T-helper 1 cell (primary cell): ENCODE results near the gene AMDHD1.
"Not testable (repeated sequence)": the region's sequence is repeated elsewhere in the genome, so short reads cannot be mapped to it uniquely, and the experiment has no call there.

ENCODE experiments used
- DNase-seq, 5 donors: peaks; one replicate each; pipeline ENCODE4 v3.0.0-alpha.2; 2012 to 2020

Gene AMDHD1

DNA sequence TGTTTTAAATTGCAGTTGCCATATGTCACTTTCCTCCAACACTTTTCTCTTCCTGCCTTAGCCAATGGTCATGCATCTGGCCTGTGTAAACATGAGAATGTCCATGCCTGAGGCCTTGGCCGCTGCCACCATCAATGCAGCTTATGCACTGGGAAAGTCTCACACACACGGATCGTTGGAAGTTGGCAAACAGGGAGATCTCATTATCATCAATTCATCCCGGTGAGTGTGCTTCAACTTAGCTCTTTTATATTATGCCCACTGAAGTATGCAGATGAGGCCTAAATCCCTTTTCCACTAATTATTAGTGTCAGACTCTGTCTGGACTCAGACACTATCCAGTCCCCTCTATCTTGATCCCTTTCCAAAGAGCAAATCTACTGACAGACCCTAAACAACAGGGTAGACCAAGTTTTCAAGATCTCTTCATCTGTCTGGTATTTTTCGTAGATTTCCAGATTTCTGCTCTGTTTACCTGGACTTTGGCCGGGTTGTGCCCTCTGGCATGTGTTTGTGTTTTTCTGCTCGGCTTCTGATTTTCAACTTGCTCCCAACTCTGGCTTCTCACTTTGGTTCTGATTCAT, 23.2 kb downstream of the AMDHD1 start:
- no peak for DNase-seq

DNA sequence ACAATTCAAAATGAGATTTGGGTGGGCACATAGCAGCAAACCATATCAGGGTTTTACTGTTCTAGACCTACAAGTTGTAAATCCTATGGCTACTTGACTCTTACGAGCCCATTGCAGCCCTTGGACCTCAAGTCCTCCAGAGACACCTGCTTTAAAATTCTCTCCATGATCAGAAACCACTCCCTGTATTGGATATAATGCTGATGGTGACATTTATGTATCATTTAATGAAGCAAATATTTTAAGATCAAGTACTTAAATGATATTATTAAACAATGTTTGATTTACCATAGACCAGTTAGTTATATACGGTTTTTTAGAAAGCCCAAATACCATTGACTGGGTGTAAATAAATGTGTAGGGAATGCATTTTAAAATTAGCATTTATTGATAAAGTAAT, 24.2 kb downstream of the AMDHD1 start:
- DNase-seq, result no peak

DNA sequence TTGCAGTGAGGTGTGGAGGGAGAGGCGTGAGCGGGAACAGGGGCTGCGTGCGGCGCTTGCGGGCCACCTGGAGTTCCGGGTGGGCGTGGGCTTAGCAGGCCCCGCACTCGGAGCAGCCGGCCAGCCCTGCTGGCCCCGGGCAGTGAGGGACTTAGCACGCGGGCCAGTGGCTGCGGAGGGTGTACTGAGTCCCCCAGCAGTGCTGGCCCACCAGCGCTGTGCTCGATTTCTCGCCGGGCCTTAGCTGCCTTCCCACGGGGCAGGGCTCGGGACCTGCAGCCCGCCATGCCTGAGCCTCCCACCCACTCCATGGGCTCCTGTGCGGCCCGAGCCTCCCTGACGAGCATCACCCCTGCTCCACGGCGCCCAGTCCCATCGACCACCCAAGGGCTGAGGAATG, 26.0 kb downstream of the AMDHD1 start:
- not testable (repeated sequence) for DNase-seq

DNA sequence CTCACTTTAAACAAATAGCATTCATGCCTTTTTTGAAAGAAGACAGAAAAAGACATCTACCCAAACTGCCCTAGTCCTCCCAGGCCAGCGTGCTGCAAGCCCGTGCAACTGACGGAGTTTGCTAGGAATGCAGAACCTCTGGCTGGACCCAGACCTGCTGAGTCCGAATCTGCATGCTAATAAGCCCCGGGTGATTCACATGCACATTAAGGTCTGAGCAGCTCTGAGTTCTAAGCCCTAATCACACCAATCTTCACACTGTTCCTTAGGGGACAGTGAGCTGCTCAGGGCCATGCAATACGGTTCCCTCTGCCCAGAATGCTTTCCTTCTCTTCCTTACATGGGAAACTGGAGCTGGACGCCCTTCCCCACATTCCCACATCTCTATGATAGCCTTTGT, 27.8 kb downstream of the AMDHD1 start:
- DNase-seq, result no peak

DNA sequence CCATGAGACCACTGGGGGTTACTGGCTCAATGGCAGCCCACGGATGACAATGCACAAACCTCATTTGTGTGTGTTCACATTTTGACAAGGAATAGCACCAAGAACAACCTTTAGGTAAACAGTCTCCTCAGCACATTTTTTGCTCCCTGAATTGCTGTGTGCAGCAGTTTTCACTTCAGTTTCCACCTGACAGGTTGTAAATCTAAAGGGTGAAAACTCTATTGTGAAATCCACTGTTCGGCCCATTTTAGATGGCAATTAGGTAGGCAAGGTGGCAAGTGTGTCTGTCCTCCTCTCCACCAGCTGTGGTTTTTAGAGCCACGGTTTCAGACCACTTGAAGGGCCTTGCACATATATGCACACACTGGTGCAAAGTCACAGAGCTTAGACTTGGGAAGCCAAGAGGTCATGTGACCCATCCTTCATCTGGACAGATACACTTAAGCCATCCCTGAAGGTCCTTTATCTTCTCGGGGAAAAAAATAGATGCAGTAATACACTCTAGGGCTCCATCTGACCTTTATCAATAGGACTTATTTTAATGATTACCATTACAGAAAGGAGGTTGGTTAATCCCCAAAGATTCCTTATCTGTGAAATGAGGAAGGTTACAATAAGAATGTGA, 29.8 kb downstream of the AMDHD1 start:
- no peak for DNase-seq

DNA sequence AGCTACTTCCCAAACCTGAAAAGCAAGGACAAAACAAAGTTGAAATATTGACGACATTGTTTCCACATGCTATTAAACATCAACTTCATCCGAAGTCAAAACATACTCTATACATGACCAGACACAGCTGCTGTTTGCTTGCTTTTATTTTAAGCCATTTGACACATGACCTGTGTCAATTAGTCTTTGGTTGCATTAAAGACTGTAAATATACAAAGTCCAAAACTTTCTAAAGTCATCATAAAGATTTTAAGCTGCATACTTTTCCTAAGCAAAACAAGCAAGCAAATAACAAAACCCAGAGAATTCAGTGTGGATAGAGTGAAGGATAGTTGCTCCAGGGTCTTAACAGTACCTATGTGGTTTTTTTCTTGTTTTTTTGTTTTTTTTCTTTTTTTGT, 31.2 kb downstream of the AMDHD1 start:
- DNase-seq, result no peak

DNA sequence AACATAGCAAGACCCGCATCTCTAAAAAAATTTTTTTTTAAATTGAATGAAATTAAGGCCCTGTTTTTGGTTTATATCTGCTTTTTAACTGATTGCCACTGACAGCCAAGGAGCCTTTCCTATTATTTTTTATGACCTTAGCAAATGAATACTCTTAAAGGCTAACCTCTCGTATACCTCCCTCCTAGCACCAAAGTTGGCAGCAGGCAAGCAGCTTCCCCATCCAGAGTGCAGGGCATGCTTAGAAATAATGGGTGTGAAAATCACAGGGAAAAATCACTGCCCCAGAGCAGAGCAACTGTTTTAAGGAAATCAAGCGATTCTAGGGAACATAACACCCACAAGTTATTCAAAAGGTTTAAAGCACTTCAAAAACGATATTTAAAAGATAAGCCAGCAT, 32.4 kb downstream of the AMDHD1 start:
- no peak for DNase-seq

DNA sequence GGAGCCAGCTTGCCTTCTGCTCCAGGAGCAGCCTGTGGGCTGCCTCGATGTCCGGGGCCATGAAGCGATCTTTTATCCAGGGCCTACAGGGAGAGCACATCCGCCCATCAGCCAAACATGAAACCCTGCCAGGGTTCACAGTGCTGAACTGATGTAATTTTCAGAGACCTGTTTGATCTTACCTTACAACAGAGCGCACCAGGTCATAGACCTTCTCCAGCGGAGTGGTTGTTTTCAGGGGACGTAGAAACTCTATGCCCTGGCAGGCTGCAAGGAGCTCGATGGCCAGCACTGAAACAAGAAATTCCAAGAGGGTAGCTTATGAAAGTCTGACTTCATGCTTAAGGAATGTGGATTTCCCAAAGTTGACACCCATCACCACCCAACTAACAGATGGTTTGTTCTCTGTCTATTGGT, 33.3 kb downstream of the AMDHD1 start:
- no peak for DNase-seq

DNA sequence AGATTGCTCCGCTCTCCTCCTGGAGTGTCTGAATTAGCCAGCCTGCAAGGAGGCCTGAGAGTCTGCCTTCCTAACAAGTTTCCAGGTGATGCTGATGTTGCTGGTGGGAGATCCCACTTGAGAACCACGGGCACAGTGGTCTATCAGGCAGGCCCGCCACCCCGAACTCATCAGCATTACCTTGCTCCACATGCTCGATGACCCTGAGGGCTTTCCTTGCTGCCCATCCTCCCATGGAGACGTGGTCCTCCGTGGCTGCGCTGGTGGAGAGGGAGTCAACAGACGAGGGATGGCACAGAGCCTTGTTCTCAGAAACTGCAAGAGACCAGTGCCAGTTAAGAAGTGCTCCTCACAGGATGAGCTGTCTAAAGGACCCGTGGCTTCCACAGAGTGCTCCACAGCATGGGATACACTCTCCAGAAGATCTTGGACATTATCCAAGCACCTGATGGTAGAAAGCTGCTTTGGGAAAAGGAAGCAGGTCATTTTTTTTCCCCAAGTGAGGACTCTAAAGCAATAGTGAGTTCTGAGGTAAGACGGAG, 34.7 kb downstream of the AMDHD1 start:
- DNase-seq, result no peak

DNA sequence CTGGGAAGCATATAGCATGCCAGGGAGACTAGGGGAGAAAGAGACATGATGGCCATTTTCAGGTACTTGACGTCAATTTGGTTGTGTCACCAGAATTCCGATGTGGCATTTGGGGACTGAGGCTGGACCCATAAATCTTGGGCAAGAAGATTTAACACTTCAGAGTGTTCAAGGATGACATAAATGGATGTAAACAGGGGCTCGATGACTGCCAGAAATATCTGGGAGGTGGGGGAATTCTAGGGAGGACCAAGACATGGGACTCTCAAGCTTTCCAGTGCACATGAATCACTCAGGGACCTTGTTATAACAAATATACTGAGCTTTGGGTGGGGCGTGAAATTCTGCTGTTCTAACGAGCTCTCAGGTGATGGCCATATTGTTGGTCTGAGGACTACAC, 35.2 kb downstream of the AMDHD1 start:
- DNase-seq, result no peak

DNA sequence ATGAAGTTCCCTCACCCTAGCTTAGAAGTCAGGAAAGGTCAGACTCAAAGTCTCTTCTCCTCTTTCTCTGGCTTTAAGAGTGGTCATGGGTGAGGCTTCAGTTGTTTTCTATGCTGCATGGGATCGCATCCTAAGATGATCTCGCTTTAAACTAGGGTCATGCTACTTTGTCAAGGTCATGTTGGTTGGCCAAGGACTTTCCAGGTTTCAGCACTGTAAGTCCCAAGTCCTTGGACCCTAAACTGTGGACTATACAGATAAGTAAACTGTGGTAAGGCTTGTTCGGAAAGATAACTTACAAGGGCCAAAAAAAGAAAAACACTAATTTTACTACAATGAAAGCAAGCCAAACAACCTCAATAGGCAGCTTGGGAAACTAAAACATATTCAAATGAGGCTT, 35.6 kb downstream of the AMDHD1 start:
- no peak for DNase-seq

DNA sequence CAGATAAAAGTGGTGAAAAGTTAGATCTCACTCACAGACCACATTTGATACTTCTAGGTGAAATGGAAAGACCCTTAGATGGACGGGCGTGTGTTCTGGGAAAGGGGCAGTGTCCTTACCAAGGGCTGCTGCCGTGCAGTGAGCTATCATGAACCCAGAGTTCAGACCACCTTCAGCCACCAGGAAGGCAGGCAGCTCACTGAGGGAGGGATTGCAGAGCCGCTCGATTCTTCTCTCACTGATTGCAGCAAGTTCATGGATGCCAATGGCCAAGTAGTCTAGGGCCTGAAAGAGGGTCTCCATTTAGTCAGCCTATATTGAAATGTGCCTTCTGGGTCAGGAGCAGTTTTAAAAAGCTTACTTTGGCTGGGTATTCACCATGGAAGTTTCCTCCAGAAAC, 37.3 kb downstream of the AMDHD1 start:
- DNase-seq, result no peak

DNA sequence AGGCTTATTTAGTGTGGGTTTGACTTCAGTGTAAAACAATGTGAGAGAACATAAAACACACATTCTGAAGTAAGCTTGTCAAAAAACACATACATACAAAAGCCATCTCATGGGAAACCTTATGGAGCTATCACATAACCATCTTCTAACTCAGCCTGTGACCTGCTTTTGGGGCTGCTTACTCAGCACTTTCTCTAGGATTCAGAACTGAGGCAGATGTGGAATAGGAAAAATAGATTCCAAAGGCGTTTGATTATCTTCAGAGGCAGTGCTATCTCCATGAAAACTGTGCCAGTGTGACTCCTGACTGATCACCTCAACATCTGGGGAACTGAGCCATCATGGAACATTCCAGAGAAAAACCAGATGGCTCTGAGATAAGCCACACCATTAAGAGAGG, 39.5 kb downstream of the AMDHD1 start:
- DNase-seq, result no peak

DNA sequence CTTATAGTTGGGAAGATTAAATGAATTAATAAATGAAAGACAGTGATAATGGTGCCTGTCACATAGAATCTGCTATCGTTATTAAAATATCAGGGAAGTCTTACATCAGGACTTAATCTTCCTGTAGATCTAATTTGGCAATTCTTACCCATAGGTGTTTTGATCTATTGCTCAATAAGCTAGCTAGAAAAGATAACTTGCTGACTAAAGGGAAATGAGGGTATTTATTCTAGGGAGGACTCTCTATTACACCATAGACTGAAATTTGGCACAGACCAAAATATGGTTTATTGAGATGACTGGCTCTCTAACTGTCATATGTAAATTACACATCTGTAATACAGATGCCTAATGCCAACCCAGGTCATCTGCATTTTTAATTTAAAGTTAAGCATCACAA, 41.6 kb downstream of the AMDHD1 start:
- no peak for DNase-seq

DNA sequence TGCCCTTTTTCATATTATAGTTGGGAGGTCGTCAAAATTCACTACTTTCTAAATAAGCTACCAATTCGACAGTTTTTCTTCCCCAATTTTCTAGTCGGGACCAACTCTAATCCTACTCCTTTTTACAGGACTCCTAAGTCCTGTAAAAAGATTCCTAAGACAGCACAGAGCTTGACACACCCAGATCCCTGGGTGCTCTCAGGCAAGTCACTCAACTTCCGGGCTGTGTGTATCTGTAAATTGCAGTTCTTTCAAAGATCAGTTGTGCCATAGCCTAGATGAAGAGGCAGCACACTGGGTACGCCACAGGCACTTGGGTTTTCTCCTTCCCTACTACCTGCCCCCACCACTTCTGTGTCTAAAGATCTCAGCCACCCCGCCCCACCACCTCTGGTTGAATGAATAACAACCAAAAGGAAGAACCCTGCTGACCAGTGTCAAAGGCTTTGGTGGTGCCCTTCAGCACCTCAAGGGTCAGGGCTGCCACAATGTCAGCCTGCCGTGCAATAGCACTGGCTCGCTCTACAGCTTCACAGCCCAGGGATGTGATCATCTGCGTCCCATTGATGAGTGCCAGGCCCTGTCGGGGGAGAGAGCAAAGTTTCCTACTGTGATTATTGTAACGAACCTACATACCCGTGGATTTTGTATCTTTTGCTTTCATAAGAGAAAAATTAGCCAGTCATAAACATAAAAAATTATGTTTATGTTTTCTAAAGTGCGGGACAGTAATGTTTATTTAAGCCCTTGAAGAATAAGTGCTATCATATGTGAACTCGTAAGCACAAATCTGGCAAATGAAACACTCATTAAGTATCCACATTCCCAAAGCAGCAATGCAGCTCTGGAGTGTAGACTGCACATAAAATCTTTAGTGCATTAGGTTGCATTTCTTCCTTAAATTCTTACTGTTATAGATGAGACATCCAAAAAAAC, 43.8 kb downstream of the AMDHD1 start:
- DNase-seq, result no peak

DNA sequence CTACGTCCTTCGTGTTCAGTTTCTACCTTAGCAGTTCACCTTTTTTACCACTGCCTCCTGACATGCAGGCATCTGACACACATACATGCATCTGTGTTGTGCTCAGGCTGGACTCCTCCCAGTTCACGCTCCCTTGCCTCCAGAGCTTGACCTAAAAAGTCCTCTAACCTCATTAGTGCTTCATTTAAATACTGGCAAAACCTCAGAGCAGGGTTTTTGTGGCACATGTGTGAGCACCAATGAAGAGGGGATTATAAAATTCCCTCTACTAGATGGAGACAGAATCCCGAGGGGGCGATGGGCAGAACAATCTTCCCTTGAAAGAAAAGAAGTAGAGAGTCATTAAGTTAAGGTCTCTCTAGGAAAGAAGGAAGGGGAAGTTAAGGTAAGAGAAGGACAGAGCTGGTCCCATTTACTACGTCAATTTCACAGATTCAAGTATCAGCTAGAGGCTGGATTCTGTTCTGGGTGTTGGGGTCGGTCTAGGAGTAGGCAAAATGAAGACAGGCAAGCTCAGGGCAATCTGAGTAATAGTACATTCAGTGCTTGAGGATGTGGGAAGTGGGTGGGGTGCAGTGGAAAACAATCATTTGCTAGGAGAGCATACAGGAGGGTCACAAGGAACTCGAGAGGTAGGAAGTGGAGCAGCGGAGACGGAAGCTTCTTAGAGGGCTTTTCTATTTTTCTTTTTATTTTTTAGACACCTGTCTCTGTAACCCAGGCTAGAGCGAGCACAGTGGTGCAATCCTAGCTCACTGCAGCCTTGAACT, 45.6 kb downstream of the AMDHD1 start:
- no peak for DNase-seq

DNA sequence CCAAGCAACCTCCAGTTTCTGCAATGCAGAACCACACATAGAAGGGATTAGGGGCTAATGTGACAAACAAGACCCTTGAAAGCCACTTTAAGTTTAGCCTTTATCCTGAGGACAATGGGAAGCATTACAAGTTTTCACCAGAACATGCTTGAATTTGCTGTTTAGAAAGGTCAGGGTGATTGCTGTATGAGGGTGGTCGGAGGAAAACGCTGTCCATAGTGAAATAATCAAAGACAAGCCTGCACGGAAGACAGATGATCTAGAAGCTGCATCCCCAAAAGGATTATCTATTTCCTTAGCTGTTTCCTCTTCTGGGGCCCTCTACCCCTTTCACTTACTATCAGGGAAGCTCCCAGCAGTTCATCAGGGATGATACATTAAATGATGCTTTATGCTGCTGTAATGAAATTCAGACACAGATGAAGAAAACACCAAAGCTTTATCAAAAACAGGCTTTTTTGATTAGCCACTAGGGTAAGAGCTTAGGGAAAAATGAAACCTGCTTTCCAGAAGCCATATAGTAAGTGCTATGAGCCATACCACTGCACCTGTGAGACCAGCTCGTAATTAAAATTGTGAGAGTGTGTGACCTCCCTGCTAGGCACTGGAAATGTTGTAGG, 46.5 kb downstream of the AMDHD1 start:
- no peak for DNase-seq

DNA sequence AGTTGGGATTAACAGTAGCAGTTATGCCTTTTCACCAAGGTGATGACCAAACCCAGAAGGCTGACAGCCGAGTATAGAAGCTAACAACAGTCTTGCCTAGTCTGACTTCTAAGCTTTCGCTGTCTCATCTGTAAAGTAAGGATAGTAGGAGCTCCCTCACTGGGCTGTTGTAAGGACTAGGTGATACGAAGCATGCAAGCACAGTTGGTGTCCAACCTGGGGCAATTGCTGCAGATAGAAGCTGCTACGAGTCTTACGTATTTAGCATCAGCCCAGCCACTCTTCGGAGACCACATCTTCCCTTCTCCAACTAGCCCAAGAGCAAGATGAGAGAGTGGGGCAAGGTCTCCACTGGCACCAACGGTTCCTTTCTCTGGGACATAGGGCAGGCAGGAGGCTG, 47.0 kb downstream of the AMDHD1 start:
- no peak for DNase-seq

DNA sequence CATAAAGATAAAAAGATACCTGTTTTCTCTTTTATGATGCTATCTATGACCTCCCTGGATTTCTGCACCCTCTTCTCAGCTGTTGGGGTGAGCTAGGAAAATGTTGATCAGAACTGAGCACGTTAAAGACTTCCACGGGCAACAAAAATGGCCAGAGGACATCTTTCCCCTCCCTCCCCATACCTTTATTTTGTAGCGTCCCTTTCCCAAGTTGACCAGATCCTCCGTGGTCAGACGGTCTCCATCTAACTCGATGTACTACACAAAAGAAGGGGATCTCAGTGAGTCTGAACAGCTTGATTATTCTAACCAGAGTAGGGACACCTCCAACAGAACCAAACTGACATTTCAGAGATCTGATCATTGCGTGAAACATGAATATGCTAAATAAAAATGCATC, 50.8 kb downstream of the AMDHD1 start:
- DNase-seq, result no peak

DNA sequence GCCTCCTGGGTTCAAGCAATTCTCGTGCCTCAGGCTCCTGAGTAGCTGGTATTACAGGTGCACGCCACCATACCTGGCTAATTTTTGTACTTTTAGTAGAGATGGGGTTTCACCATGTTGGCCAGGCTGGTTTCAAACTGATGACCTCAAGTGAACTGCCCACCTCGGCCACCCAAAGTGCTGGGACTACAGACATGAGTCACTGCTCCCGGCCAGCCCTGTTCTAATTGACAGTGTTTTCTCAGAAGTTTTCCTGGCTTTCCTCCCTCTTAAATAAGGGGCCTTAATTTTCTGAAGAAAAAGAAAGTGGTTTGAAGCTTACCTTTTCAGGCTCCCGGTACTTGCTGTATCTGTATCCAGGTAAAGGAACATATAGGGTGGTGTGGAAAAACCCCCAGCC, 51.3 kb downstream of the AMDHD1 start:
- no peak for DNase-seq

DNA sequence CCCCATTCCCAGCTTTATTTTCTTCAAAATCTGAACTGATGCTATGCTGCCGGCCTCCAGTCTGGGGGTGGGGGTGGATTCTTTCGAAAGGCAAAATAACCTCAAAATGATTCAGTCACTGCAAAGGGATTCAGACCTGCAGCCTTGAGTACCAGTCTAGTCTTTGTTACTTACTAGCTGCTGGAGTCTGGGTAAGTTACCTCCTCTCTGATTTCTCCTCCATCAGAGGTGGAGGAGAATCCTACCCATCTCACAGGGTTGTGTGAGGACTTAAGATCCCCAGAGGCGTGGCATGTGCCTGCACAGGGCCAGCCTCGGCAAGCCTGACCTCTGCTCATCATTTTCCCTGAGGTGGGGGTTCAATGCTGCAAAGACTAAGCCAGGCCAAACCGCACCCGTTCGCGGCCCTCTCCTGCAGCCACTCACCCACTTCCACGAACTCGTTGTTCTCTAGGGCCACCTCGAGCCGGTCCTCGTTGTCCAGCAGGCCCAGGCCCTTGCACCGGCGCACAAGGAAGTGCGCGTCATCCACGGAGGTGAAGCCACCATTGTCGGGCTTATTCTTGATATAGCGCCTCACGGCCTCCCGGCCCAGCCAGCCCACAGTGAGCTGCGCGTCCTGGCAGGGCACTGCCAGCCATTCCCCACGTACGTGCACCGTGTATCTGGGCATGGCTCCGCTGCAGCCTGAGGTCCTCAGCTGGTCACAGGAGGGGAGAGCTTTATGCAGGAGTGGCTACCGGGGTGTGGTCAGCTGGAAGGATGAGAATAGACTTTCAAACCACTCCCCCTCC, 52.3 kb downstream of the AMDHD1 start:
- DNase-seq, result no peak
